K562 (cell line): ENCODE data around the gene RARRES2. TPM values are rescaled to one million over a fixed set of nuclear protein-coding genes. Genes with fewer than 3 reads are reported as not detected.

ENCODE experiments used
- CBX2 ChIP-seq: fragments of 200-600 bp; sonication (generic); IDR thresholded peaks from one replicate; pipeline ENCODE4 v1.6.1; 2012; ENCODE audit warnings: mild to moderate bottlenecking, low read length, inconsistent platforms; ENCODE audit not compliant: insufficient read depth, poor library complexity, severe bottlenecking
- HLTF ChIP-seq: fragments of 450-650 bp; IDR thresholded peaks from 2 replicates; pipeline ENCODE4 v1.6.1; 2016
- KLF13 ChIP-seq: fragments of 450-650 bp; IDR thresholded peaks from 2 replicates; pipeline ENCODE4 v1.6.1; 2016; ENCODE audit warnings: missing genetic modification characterization, low read depth, mild to moderate bottlenecking, missing compliant biosample characterization, moderate library complexity, borderline replicate concordance
- MIER1 ChIP-seq: fragments of 450-650 bp; IDR thresholded peaks from 2 replicates; pipeline ENCODE4 v1.6.1; 2016; ENCODE audit warnings: antibody characterized with exemption, mild to moderate bottlenecking, low read depth
- POLR2G ChIP-seq: fragments of 200-400 bp; formaldehyde crosslinking; IDR thresholded peaks from 2 replicates; pipeline ENCODE4 v1.6.1; 2017; ENCODE audit warnings: low read depth, mild to moderate bottlenecking, antibody characterized with exemption, low read length, moderate library complexity
- PTTG1 ChIP-seq: fragments of 450-650 bp; IDR thresholded peaks from 2 replicates; pipeline ENCODE4 v1.6.1; 2016; ENCODE audit warnings: low read depth, mild to moderate bottlenecking, missing genetic modification characterization, missing compliant biosample characterization
- RB1 ChIP-seq: fragments of 450-650 bp; IDR thresholded peaks from 2 replicates; pipeline ENCODE4 v1.6.1; 2017; ENCODE audit warnings: low read depth, mild to moderate bottlenecking
- SREBF1 ChIP-seq: fragments of 150-350 bp; IDR thresholded peaks from 2 replicates; pipeline ENCODE4 v1.6.1; 2014; ENCODE audit warnings: antibody characterized with exemption, low read depth, low read length, borderline replicate concordance
- SRSF7 ChIP-seq: fragments of 200-400 bp; formaldehyde crosslinking; optimal IDR thresholded peaks from 2 replicates; pipeline ENCODE3; 2017; ENCODE audit warnings: mild to moderate bottlenecking, low read depth, low read length
- TCF3 ChIP-seq: sonication (generic); formaldehyde crosslinking; IDR thresholded peaks from 2 replicates; pipeline ENCODE4 v1.4.0; 2020; ENCODE audit warnings: mild to moderate bottlenecking, missing genetic modification reagents
- TOE1 ChIP-seq, 2 experiments: fragments of 450-650 bp in 1 of 2; sonication (generic) in 1 of 2; formaldehyde crosslinking in 1 of 2; IDR thresholded peaks; 2 replicates each; pipeline versions ENCODE4 v1.7.1 to v1.8.0; 2016 to 2022; ENCODE audit warnings: borderline replicate concordance in 2 of 2, mild to moderate bottlenecking in 2 of 2, antibody characterized with exemption in 1 of 2, inconsistent platforms in 1 of 2, low read depth in 1 of 2, missing genetic modification reagents in 1 of 2, moderate library complexity in 1 of 2
- YY1 ChIP-seq, 3 experiments: IDR thresholded peaks; 2 replicates each; pipeline ENCODE4 v1.6.1; 2011; ENCODE audit warnings: low read length in 2 of 3, mild to moderate bottlenecking in 2 of 3, moderate library complexity in 2 of 3, borderline replicate concordance in 1 of 3, control low read depth in 1 of 3, low read depth in 1 of 3; ENCODE audit not compliant: insufficient read depth in 3 of 3, insufficient replicate concordance in 2 of 3, control insufficient read depth in 1 of 3, insufficient read length in 1 of 3; ENCODE audit errors: extremely low read depth in 1 of 3
- ZC3H4 ChIP-seq: sonication (generic); formaldehyde crosslinking; IDR thresholded peaks from 2 replicates; pipeline ENCODE4 v1.9.0; 2021; ENCODE audit warnings: missing genetic modification reagents, borderline replicate concordance
- ZNF699 ChIP-seq: fragments of 250-450 bp; sonication (Bioruptor Pico); IDR thresholded peaks from 2 replicates; pipeline ENCODE4 v1.8.0; 2021; ENCODE audit warnings: mild to moderate bottlenecking, moderate library complexity; ENCODE audit not compliant: insufficient replicate concordance
- ZZZ3 ChIP-seq: fragments of 450-650 bp; IDR thresholded peaks from 2 replicates; pipeline ENCODE4 v1.6.1; 2016; ENCODE audit warnings: antibody characterized with exemption, mild to moderate bottlenecking, moderate library complexity
- polyA plus RNA-seq, 8 experiments: library from polyadenylated mRNA; depleted of rRNA in 4 of 8; stranded (reverse) in 5 of 8; unstranded in 3 of 8; fragments of >200 nt; fragmentation: Nextera tagmentation in 2 of 8; fragmentation: Illumina TruSeq in 1 of 8; extraction: Ambion mirVana in 2 of 8; extraction: Trizol in 1 of 8; gene quantifications; 2 replicates each; pipeline versions ENCODE4 v1.2.1 to v1.2.3, GENCODE V29; 2011 to 2014; ENCODE audit warnings: inconsistent platforms in 1 of 8, missing spikeins in 1 of 8
- total RNA-seq, 7 experiments: library from RNA; depleted of rRNA in 6 of 7; stranded (reverse); fragments of >200 nt in 6 of 7; fragmentation: Illumina TruSeq in 2 of 7; extraction: Trizol in 2 of 7; gene quantifications; 2 replicates each; pipeline versions ENCODE4 v1.2.1 to v1.2.3, GENCODE V29; 2011 to 2021; ENCODE audit warnings: low replicate concordance in 1 of 7
- TF ChIP-seq, protein P1 (sequence below): fragments of 450-650 bp; IDR thresholded peaks from 2 replicates; pipeline ENCODE4 v1.6.1; 2016
- TF ChIP-seq, protein P2 (sequence below): sonication (generic); IDR thresholded peaks from 2 replicates; pipeline ENCODE4 v1.6.1; 2016
- TF ChIP-seq, protein P3 (sequence below): conservative IDR thresholded peaks from 2 replicates; pipeline ENCODE4 v1.6.1; 2011; ENCODE audit warnings: low read depth, mild to moderate bottlenecking, low read length; ENCODE audit not compliant: control insufficient read depth
- TF ChIP-seq, protein P4 (sequence below): IDR thresholded peaks from 2 replicates; pipeline ENCODE4 v1.6.1; 2014; ENCODE audit warnings: antibody characterized with exemption
- TF ChIP-seq, protein P5 (sequence below): fragments of 250-450 bp; sonication (Bioruptor Pico); IDR thresholded peaks from 2 replicates; pipeline ENCODE4 v1.8.0; 2022; ENCODE audit warnings: moderate library complexity, mild to moderate bottlenecking, inconsistent platforms

Gene RARRES2
- total and polyA plus RNA-seq, 9 of the 15 experiments (the other 6 are each of a cell fraction or from before 2014, with no cell fraction given): 0.11 to 1.7 (median 0.23) TPM; not detected in 6

DNA sequence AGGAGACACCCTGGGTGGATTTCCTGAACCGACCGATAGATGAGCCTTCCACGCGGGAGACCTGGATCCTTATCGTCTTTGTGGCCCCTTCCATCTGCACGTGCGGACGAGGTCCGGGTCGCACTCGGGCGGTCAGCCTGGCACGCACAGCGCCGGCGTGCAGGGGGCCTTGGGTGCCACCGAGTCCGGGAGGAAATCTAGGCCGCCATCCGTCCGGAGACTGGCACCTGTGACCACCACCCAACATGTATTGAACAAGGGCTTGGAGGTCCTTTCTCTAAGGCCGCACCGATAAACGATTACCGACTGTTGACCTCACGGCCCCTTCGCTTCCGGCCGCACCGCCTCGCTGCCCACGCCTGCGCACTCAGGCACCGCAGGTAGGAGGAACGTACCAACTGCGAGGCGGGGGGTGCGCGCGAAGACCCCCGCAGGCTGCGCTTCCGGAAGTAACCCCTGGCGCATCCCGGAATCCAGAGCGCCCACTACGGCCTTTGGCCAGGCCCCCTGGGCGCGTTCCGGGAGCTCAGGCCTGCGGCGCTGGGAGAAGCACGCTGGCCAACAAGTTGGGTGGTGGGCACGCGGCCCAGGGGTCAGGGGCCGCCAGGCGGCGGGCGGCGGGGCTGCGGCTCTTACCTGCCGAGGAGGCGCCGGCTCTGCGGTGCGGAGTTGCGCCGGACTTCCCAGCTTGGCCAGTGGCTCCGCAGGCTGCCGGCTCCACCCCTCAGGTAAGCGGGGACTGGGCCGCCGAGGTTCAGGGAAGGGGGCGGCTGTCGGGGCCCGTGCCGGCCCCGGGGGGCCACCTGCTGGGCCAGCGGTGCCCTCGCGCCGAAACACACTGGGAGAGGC is 18.4 kb downstream of the RARRES2 start, which contains the start of the genes ACTR3C and LRRC61 (continued):
- TF ChIP-seq TOE1 (IDR thresholded peaks at IDR 0.05; ENCODE audit: borderline replicate concordance) (peak; percentile 81), TOE1 (CRISPR knock-in tag; IDR thresholded peaks at IDR 0.05; ENCODE audit: borderline replicate concordance, low read depth) (peak; percentile 91), ZNF699 (CRISPR knock-in tag) (no peak), ZC3H4 (no peak), YY1 (IDR thresholded peaks at IDR 0.05; ENCODE audit: borderline replicate concordance in 1 of 3, control insufficient read depth in 1 of 3, extremely low read depth in 1 of 3, insufficient read depth in 3 of 3, insufficient read length in 1 of 3, insufficient replicate concordance in 2 of 3, low read depth in 1 of 3, low read length in 2 of 3) (peak in 1 of 3 experiments; percentile 21), SRSF7 (no peak), HLTF (peak; percentile 75; the same call in 1 of the 2 replicates), PTTG1 (tag) (no peak), TCF3 (CRISPR knock-in tag) (no peak), ZZZ3 (peak; percentile 56; the same call in 1 of the 2 replicates), CBX2 (no peak), RB1 (peak; percentile 58), SREBF1 (no peak), MIER1 (no peak), POLR2G (peak; percentile 95), KLF13 (peak; percentile 85)
- TF ChIP-seq, protein P1, sequence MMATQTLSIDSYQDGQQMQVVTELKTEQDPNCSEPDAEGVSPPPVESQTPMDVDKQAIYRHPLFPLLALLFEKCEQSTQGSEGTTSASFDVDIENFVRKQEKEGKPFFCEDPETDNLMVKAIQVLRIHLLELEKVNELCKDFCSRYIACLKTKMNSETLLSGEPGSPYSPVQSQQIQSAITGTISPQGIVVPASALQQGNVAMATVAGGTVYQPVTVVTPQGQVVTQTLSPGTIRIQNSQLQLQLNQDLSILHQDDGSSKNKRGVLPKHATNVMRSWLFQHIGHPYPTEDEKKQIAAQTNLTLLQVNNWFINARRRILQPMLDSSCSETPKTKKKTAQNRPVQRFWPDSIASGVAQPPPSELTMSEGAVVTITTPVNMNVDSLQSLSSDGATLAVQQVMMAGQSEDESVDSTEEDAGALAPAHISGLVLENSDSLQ: no peak
- TF ChIP-seq, protein P2, sequence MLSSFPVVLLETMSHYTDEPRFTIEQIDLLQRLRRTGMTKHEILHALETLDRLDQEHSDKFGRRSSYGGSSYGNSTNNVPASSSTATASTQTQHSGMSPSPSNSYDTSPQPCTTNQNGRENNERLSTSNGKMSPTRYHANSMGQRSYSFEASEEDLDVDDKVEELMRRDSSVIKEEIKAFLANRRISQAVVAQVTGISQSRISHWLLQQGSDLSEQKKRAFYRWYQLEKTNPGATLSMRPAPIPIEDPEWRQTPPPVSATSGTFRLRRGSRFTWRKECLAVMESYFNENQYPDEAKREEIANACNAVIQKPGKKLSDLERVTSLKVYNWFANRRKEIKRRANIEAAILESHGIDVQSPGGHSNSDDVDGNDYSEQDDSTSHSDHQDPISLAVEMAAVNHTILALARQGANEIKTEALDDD: peak; percentile 50; the same call in 1 of the 2 replicates
- TF ChIP-seq, protein P3, sequence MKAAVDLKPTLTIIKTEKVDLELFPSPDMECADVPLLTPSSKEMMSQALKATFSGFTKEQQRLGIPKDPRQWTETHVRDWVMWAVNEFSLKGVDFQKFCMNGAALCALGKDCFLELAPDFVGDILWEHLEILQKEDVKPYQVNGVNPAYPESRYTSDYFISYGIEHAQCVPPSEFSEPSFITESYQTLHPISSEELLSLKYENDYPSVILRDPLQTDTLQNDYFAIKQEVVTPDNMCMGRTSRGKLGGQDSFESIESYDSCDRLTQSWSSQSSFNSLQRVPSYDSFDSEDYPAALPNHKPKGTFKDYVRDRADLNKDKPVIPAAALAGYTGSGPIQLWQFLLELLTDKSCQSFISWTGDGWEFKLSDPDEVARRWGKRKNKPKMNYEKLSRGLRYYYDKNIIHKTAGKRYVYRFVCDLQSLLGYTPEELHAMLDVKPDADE: peak; percentile 60
- TF ChIP-seq, protein P4, sequence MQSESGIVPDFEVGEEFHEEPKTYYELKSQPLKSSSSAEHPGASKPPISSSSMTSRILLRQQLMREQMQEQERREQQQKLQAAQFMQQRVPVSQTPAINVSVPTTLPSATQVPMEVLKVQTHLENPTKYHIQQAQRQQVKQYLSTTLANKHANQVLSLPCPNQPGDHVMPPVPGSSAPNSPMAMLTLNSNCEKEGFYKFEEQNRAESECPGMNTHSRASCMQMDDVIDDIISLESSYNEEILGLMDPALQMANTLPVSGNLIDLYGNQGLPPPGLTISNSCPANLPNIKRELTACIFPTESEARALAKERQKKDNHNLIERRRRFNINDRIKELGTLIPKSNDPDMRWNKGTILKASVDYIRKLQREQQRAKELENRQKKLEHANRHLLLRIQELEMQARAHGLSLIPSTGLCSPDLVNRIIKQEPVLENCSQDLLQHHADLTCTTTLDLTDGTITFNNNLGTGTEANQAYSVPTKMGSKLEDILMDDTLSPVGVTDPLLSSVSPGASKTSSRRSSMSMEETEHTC: peak; percentile 21; the same call in 1 of the 2 replicates
- TF ChIP-seq, protein P5, sequence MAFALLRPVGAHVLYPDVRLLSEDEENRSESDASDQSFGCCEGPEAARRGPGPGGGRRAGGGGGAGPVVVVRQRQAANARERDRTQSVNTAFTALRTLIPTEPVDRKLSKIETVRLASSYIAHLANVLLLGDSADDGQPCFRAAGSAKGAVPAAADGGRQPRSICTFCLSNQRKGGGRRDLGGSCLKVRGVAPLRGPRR (CRISPR knock-in tag): peak; percentile 88; the same call in 1 of the 2 replicates
